Panc1 (cell line): ENCODE results near the gene CARD10.

Experiments
- CTCF ChIP-seq: fragments of 450-650 bp; IDR thresholded peaks from 2 replicates; pipeline ENCODE4 v1.5.1; 2017; ENCODE audit warnings: mild to moderate bottlenecking
- POLR2AphosphoS5 ChIP-seq: IDR thresholded peaks from 2 replicates; pipeline ENCODE4 v1.6.1; 2012; ENCODE audit warnings: mild to moderate bottlenecking, low read depth, low read length, moderate library complexity

DNA sequence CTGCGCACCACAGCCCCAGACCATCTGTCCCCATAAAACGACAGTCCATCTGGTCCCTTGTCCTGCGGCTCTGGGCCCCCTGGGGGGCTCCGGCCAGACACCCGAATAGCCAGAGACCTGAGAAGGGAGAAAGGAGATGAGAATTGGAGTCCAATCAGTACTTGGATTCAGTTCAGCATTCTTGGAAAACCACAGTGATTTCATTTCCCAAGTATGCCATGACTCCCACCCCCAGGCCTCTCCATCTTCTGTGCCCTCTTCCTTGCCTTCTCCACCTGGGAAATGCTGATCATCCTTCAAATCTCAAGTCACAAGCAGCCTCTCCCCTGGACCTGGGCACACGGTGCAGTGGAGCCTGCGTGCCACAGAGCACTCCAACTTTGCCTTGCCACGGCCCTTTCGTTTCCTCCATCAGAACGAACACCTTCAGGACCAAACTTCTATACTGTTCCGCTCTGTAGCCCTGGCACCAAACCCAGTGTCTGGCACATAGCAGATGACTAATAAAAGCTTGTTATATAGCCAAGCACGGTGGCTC, 22.1 kb downstream of the CARD10 start:
- TF ChIP-seq POLR2AphosphoS5 (no peak), CTCF (no peak)
